Mesothelial cell of epicardium (in vitro differentiated cells): Measurements from ENCODE around the gene ZBTB24. TPM values are rescaled to one million over a fixed set of nuclear protein-coding genes. Genes with fewer than 3 reads are reported as not detected.

Experiments used
- DNase-seq, 2 experiments: peaks; one replicate each; pipeline ENCODE4 v3.0.0; 2021; ENCODE audit warnings: low spot score in 2 of 2; ENCODE audit not compliant: unreplicated experiment in 2 of 2
- H3K27ac Mint-ChIP-seq: 2 replicates; pipeline ENCODE4 v1.8.0; 2021; ENCODE audit warnings: mixed read lengths
- H3K27me3 Mint-ChIP-seq: 2 replicates; pipeline ENCODE4 v1.8.0; 2021; ENCODE audit warnings: low read depth, mixed read lengths
- H3K36me3 Mint-ChIP-seq: 2 replicates; pipeline ENCODE4 v1.8.0; 2021; ENCODE audit warnings: mixed read lengths
- H3K4me1 Mint-ChIP-seq: 2 replicates; pipeline ENCODE4 v1.8.0; 2021; ENCODE audit warnings: mixed read lengths
- H3K4me3 Mint-ChIP-seq: 2 replicates; pipeline ENCODE4 v1.8.0; 2021; ENCODE audit warnings: mild to moderate bottlenecking, moderate library complexity, mixed read lengths
- H3K9me3 Mint-ChIP-seq: 2 replicates; pipeline ENCODE4 v1.8.0; 2021; ENCODE audit warnings: mixed read lengths
- CTCF ChIP-seq: fragments of 200-600 bp; sonication (generic); IDR thresholded peaks from one replicate; pipeline ENCODE4 v1.5.0; 2021; ENCODE audit warnings: antibody characterized with exemption; ENCODE audit not compliant: unreplicated experiment
- total RNA-seq: library from RNA; stranded (reverse); gene quantifications from 3 replicates; pipeline ENCODE4 v1.2.1, GENCODE V29; 2021

ZBTB24 gene
- total RNA-seq, 1 donor from 2014 or later: 9.1 TPM

GRCh38 chr6:109498052-109498451 is 15.0 kb upstream of the ZBTB24 start:
- Mint-ChIP-seq H3K4me1 (peaks cover 19% of the 10 kb centered on the region), H3K27me3 (no peaks in the 10 kb centered on the region), H3K36me3 (no peaks in the 10 kb centered on the region), H3K9me3 (no peaks in the 10 kb centered on the region), H3K4me3 (no peak overlapping the region), H3K27ac (no peak overlapping the region)
- no peak for DNase-seq
- TF ChIP-seq CTCF: no peak

GRCh38 chr6:109496036-109496772 is 13.2 kb upstream of the ZBTB24 start:
- no peak for DNase-seq
- Mint-ChIP-seq H3K9me3 (no peaks in the 10 kb centered on the region), H3K4me1 (peaks cover 25% of the 10 kb centered on the region), H3K36me3 (no peaks in the 10 kb centered on the region), H3K27ac (no peak overlapping the region), H3K4me3 (no peak overlapping the region), H3K27me3 (no peaks in the 10 kb centered on the region)
- TF ChIP-seq CTCF: no peak

GRCh38 chr6:109493865-109494264 is 10.8 kb upstream of the ZBTB24 start:
- H3K27ac Mint-ChIP-seq: no peak overlapping the region
- no peak for DNase-seq
- TF ChIP-seq CTCF: no peak
- no peaks in the 10 kb centered on the region for H3K36me3 Mint-ChIP-seq
- H3K4me3 Mint-ChIP-seq: no peak overlapping the region
- no peaks in the 10 kb centered on the region for H3K9me3 Mint-ChIP-seq
- H3K4me1 Mint-ChIP-seq: peaks cover 26% of the 10 kb centered on the region
- no peaks in the 10 kb centered on the region for H3K27me3 Mint-ChIP-seq

- peaks cover 23% of the 10 kb centered on the region for H3K4me1 Mint-ChIP-seq
- H3K4me3 Mint-ChIP-seq: no peak overlapping the region
- no peaks in the 10 kb centered on the region for H3K9me3 Mint-ChIP-seq
- H3K27ac Mint-ChIP-seq: peak overlapping the region; percentile 3
- TF ChIP-seq CTCF: no peak
- no peaks in the 10 kb centered on the region for H3K36me3 Mint-ChIP-seq
- DNase-seq: no peak
- H3K27me3 Mint-ChIP-seq: peaks cover 4% of the 10 kb centered on the region
Observed at GRCh38 chr6:109491207-109491938, 8.4 kb upstream of the ZBTB24 start.

GRCh38 chr6:109490713-109491112 is 7.7 kb upstream of the ZBTB24 start:
- TF ChIP-seq CTCF: no peak
- Mint-ChIP-seq H3K4me1 (peaks cover 17% of the 10 kb centered on the region), H3K27me3 (peaks cover 4% of the 10 kb centered on the region), H3K9me3 (no peaks in the 10 kb centered on the region), H3K27ac (no peak overlapping the region), H3K4me3 (no peak overlapping the region), H3K36me3 (no peaks in the 10 kb centered on the region)
- no peak for DNase-seq
